HL-60 (cell line): ENCODE measurements around the gene SH3RF3.

Source experiments
- CTCF ChIP-seq: IDR thresholded peaks from one replicate; pipeline ENCODE4 v1.5.1; 2011; ENCODE audit warnings: low read length, control low read depth, inconsistent platforms; ENCODE audit not compliant: insufficient read depth
- POLR2AphosphoS5 ChIP-seq: IDR thresholded peaks from 2 replicates; pipeline ENCODE4 v1.6.1; 2012; ENCODE audit warnings: low read depth
- TF ChIP-seq, protein P1 (sequence below): IDR thresholded peaks from 2 replicates; pipeline ENCODE4 v1.6.1; 2012; ENCODE audit warnings: low read depth; ENCODE audit not compliant: insufficient replicate concordance

GRCh38 chr2:109222422-109222821 is 93.4 kb downstream of the SH3RF3 start:
- TF ChIP-seq, protein P1, sequence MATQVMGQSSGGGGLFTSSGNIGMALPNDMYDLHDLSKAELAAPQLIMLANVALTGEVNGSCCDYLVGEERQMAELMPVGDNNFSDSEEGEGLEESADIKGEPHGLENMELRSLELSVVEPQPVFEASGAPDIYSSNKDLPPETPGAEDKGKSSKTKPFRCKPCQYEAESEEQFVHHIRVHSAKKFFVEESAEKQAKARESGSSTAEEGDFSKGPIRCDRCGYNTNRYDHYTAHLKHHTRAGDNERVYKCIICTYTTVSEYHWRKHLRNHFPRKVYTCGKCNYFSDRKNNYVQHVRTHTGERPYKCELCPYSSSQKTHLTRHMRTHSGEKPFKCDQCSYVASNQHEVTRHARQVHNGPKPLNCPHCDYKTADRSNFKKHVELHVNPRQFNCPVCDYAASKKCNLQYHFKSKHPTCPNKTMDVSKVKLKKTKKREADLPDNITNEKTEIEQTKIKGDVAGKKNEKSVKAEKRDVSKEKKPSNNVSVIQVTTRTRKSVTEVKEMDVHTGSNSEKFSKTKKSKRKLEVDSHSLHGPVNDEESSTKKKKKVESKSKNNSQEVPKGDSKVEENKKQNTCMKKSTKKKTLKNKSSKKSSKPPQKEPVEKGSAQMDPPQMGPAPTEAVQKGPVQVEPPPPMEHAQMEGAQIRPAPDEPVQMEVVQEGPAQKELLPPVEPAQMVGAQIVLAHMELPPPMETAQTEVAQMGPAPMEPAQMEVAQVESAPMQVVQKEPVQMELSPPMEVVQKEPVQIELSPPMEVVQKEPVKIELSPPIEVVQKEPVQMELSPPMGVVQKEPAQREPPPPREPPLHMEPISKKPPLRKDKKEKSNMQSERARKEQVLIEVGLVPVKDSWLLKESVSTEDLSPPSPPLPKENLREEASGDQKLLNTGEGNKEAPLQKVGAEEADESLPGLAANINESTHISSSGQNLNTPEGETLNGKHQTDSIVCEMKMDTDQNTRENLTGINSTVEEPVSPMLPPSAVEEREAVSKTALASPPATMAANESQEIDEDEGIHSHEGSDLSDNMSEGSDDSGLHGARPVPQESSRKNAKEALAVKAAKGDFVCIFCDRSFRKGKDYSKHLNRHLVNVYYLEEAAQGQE, result no peak
- TF ChIP-seq CTCF (no peak), POLR2AphosphoS5 (no peak)
